HUES6 (cell line): ENCODE measurements around the gene LRRTM4.
"Not testable (repeated sequence)": the region's sequence is repeated elsewhere in the genome, so short reads cannot be mapped to it uniquely, and the experiment has no call there.

Source experiments
- H3K27ac ChIP-seq: 2 replicates; pipeline ENCODE4 v1.7.0; 2013; ENCODE audit warnings: low read depth, mild to moderate bottlenecking, low read length, inconsistent platforms
- H3K27me3 ChIP-seq: 2 replicates; pipeline ENCODE4 v1.6.1; 2013; ENCODE audit warnings: low read length; ENCODE audit not compliant: control insufficient read depth, insufficient read depth
- H3K36me3 ChIP-seq: 2 replicates; pipeline ENCODE4 v1.6.1; 2013; ENCODE audit warnings: low read length; ENCODE audit not compliant: control insufficient read depth, insufficient read depth
- H3K4me1 ChIP-seq: 2 replicates; pipeline ENCODE4 v1.6.1; 2013; ENCODE audit warnings: low read length; ENCODE audit not compliant: control insufficient read depth, insufficient read depth
- H3K4me3 ChIP-seq: 2 replicates; pipeline ENCODE4 v1.5.1; 2013; ENCODE audit warnings: low read depth, low read length
- H3K9ac ChIP-seq: one replicate; pipeline ENCODE4 v1.6.1; 2013; ENCODE audit warnings: mild to moderate bottlenecking, low read length
- H3K9me3 ChIP-seq: 2 replicates; pipeline ENCODE4 v1.6.1; 2013; ENCODE audit warnings: low read depth, low read length; ENCODE audit not compliant: control insufficient read depth, insufficient read depth

Gene LRRTM4

GRCh38 chr2:77029237-77029636 lies 492.9 kb downstream of the LRRTM4 start:
- not testable (repeated sequence) for H3K27me3 ChIP-seq, H3K36me3 ChIP-seq, H3K4me1 ChIP-seq, H3K9ac ChIP-seq, H3K4me3 ChIP-seq, H3K9me3 ChIP-seq, H3K27ac ChIP-seq

- Histone ChIP-seq H3K27ac (no peak overlapping the region), H3K9me3 (peaks cover 5% of the 10 kb centered on the region), H3K36me3 (no peaks in the 10 kb centered on the region), H3K27me3 (no peaks in the 10 kb centered on the region), H3K9ac (no peak overlapping the region), H3K4me3 (no peak overlapping the region), H3K4me1 (no peaks in the 10 kb centered on the region)
Observed at GRCh38 chr2:77028032-77028600, 494.1 kb downstream of the LRRTM4 start.

DNA sequence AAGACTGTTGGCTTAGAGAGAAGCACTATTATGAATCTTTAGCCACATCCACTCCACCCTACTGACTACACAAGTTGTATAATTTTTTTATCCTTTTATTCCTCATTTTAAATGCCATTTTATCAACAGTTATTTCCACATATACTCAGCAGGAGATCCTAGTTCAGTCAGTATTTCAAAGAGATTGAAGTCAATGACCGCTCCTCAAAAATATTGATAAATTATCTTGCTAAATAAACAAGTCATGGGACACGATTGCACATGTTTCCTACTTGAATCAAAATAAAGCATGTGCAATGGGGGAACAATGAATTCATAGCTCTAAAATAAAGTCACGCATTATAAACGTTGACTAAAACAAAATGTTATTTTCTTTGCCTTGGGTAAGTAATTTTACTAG lies 496.5 kb downstream of the LRRTM4 start:
- Histone ChIP-seq H3K4me1 (no peaks in the 10 kb centered on the region), H3K27me3 (no peaks in the 10 kb centered on the region)

GRCh38 chr2:77021161-77021560 lies 501.0 kb downstream of the LRRTM4 start:
- H3K27ac ChIP-seq = no peak overlapping the region
- H3K4me1 ChIP-seq = peaks cover 16% of the 10 kb centered on the region
- H3K9ac ChIP-seq = no peak overlapping the region
- no peaks in the 10 kb centered on the region for H3K36me3 ChIP-seq
- H3K27me3 ChIP-seq = no peaks in the 10 kb centered on the region
- H3K9me3 ChIP-seq = peaks cover 24% of the 10 kb centered on the region
- no peak overlapping the region for H3K4me3 ChIP-seq

More for the DNA sequence above, 496.5 kb downstream of the LRRTM4 start:
- no peak overlapping the region for H3K27ac ChIP-seq
- peaks cover 24% of the 10 kb centered on the region for H3K9me3 ChIP-seq
- H3K9ac ChIP-seq = no peak overlapping the region
- H3K4me3 ChIP-seq = no peak overlapping the region
- no peaks in the 10 kb centered on the region for H3K36me3 ChIP-seq

DNA sequence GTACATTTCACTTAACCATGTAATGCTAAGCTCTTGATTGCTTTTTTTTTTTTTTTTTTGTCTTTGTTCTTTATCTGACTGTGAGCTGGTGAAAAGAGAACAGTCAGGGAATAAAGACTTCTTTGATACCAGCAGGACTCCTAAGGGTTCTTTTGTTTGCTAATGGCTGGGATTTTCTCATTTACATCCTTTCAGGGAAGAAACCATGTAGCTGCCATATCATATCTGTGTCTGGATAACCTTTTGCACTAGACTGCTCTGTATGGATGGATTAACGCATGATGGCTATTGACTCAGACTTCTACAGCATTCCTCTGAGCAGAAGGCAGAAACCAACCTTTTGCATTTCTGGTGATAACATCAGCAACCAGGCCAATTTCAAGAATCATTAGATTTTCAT lies 504.0 kb downstream of the LRRTM4 start:
- peaks cover 17% of the 10 kb centered on the region for H3K4me1 ChIP-seq
- no peaks in the 10 kb centered on the region for H3K36me3 ChIP-seq
- no peaks in the 10 kb centered on the region for H3K27me3 ChIP-seq
- peaks cover 20% of the 10 kb centered on the region for H3K9me3 ChIP-seq
- no peak overlapping the region for H3K9ac ChIP-seq
- no peak overlapping the region for H3K27ac ChIP-seq
- no peak overlapping the region for H3K4me3 ChIP-seq

DNA sequence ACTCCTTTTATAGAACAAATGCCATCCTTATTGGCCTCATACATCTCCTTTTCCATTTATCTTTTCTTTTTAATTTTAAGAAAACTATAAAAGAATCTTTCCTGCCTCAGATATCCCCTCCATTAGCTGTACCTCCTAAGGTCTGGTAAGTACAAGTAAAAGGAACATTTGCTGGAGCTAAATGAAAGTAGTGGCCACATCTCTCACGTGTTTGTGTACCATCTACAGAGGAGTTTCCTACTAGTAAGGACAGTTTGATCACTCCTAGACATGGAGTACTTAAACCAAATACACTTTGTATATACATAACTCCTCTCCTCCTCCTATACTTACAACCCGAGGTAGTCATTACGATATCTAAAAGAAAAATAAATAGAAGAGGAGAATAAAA lies 504.8 kb downstream of the LRRTM4 start:
- H3K4me3 ChIP-seq = no peak overlapping the region
- no peak overlapping the region; the same call in 1 of the 2 replicates for H3K27ac ChIP-seq
- H3K4me1 ChIP-seq = peaks cover 21% of the 10 kb centered on the region

DNA sequence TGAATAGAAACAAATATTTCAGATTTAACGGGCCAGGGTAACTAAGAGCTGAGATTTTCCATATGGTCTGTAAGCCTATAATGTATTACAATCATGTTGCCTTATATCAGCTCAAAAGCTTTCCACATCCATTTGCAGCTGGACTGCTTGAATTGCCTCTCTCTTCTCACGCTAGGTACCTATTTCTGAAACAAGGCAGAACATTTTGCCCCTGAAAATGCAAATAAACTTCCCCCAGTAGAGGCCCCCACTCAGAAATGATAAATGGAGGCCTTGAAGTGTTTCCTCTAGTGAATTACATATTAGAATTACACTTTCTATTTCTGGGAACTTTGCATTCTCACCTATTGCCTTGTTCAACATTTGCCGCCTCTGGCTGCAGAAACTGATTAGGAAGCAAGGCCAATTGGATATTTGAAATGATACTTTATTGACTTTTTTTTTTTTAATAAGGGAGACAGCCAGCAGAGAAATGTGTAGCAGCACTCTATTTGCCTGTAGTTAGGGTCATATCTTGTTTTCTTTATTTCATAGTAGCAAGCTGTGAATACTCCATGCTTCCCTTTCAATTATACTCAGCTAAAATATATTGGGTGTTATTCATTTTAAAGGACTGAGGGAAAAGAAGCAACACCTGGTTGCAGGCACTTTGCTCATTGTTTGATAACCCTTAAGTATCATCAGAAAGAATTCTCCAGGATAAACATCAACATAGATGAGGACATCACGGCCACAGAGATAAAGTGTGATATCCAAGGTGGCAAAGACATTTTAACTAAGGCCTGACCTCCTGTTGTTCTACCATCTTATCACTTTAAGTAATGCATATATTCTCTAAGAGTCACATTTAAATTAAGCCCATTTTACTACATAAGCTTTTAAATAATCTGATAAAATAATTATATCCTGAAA lies 505.5 kb downstream of the LRRTM4 start:
- Histone ChIP-seq H3K27me3 (no peaks in the 10 kb centered on the region), H3K9me3 (peaks cover 5% of the 10 kb centered on the region; the same call in 1 of the 2 replicates), H3K4me3 (no peak overlapping the region), H3K4me1 (peaks cover 21% of the 10 kb centered on the region), H3K36me3 (no peaks in the 10 kb centered on the region), H3K27ac (no peak overlapping the region), H3K9ac (no peak overlapping the region)

More for the DNA sequence above, 504.8 kb downstream of the LRRTM4 start:
- peaks cover 12% of the 10 kb centered on the region for H3K9me3 ChIP-seq
- no peak overlapping the region for H3K9ac ChIP-seq
- H3K27me3 ChIP-seq = no peaks in the 10 kb centered on the region
- H3K36me3 ChIP-seq = no peaks in the 10 kb centered on the region

- Histone ChIP-seq H3K9me3 (no peaks in the 10 kb centered on the region), H3K27me3 (no peaks in the 10 kb centered on the region), H3K27ac (no peak overlapping the region), H3K4me3 (no peak overlapping the region), H3K36me3 (no peaks in the 10 kb centered on the region), H3K4me1 (peaks cover 29% of the 10 kb centered on the region), H3K9ac (no peak overlapping the region)
Observed at GRCh38 chr2:77013953-77014352, 508.2 kb downstream of the LRRTM4 start.

DNA sequence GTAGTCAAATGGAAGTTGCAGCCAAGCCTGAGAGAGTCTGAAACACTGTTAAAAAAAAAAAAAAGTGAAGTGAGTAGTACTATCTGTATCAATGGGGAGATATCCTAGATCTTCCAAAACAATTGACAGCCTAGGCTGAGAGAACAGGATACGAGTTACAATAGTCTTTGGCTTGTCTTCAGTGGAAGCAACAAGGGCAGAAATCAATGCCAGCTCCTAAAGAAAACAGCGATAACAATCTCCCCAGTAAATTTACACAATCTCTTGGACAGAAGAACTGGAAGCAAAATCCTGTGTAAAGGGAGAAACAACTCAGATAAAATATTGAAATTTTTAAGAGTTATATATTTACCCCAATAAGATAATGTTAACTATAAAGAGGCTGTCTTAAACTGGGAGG lies 508.7 kb downstream of the LRRTM4 start:
- Histone ChIP-seq H3K4me3 (no peak overlapping the region), H3K27ac (no peak overlapping the region), H3K27me3 (no peaks in the 10 kb centered on the region), H3K9ac (no peak overlapping the region), H3K4me1 (peaks cover 31% of the 10 kb centered on the region), H3K36me3 (no peaks in the 10 kb centered on the region), H3K9me3 (no peaks in the 10 kb centered on the region)

- H3K27ac ChIP-seq = peak overlapping the region; percentile 73; the same call in 1 of the 2 replicates
- H3K4me3 ChIP-seq = peak overlapping the region; percentile 6; the same call in 1 of the 2 replicates
- peak overlapping the region; percentile 28 for H3K9ac ChIP-seq
- H3K4me1 ChIP-seq = peaks cover 24% of the 10 kb centered on the region
- H3K27me3 ChIP-seq = no peaks in the 10 kb centered on the region
- H3K36me3 ChIP-seq = peaks cover 4% of the 10 kb centered on the region; the same call in 1 of the 2 replicates
- H3K9me3 ChIP-seq = no peaks in the 10 kb centered on the region
Observed at GRCh38 chr2:77009307-77009706, 512.9 kb downstream of the LRRTM4 start.

DNA sequence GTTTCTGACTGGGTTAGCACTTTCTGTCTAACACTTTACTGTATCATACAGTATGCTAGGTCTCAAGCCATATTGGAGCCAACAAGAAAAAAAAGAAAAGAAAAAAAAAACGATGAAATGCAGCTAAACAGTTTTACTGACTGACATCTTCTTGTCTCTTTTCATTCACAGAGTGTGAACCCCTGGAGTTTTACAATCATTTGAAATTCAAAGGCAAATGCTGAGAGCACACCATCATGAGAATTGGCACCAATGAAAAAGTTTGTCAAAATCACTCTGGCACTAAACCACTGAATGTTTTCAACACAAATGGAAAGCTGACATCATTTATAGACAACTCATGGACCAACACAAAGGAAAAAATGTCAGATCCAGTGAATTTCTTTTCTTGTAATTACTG lies 513.3 kb downstream of the LRRTM4 start:
- Histone ChIP-seq H3K9ac (no peak overlapping the region), H3K27me3 (no peaks in the 10 kb centered on the region), H3K9me3 (no peaks in the 10 kb centered on the region), H3K4me1 (peaks cover 24% of the 10 kb centered on the region), H3K4me3 (peak overlapping the region; percentile 6; the same call in 1 of the 2 replicates), H3K27ac (peak overlapping the region; percentile 73; the same call in 1 of the 2 replicates), H3K36me3 (peaks cover 4% of the 10 kb centered on the region; the same call in 1 of the 2 replicates)
